Mononuclear cell (primary cell): ENCODE data around the gene GNG7. TPM values are rescaled to one million over a fixed set of nuclear protein-coding genes. Genes with fewer than 3 reads are reported as not detected.
"Not testable (repeated sequence)": the region's sequence is repeated elsewhere in the genome, so short reads cannot be mapped to it uniquely, and the experiment has no call there.

ENCODE experiments used
- H3K27me3 ChIP-seq: 2 replicates; pipeline ENCODE4 v1.6.0; 2011; ENCODE audit warnings: low read length, control low read depth; ENCODE audit not compliant: insufficient read depth
- H3K4me1 ChIP-seq: 2 replicates; pipeline ENCODE4 v1.5.1; 2011; ENCODE audit warnings: mild to moderate bottlenecking, low read length, control low read depth; ENCODE audit not compliant: insufficient read depth
- H3K4me3 ChIP-seq: 2 replicates; pipeline ENCODE4 v1.5.1; 2011; ENCODE audit warnings: mild to moderate bottlenecking, low read length, moderate library complexity
- H3K9me3 ChIP-seq: 2 replicates; pipeline ENCODE4 v1.5.1; 2011; ENCODE audit warnings: low read depth, mild to moderate bottlenecking, control low read depth, low read length
- total RNA-seq: library from RNA; depleted of rRNA; stranded (reverse); fragments of >200 nt; gene quantifications from one replicate; pipeline ENCODE4 v1.2.3, GENCODE V29; 2012

GNG7 gene
- total RNA-seq, 1 donor: 2.0 TPM

- not testable (repeated sequence) for H3K9me3 ChIP-seq, H3K27me3 ChIP-seq, H3K4me3 ChIP-seq
- peaks cover 25% of the 10 kb centered on the region for H3K4me1 ChIP-seq
These were observed 159.4 kb downstream of the GNG7 start for GRCh38 chr19:2543072-2543462.

- Histone ChIP-seq H3K27me3 (no peaks in the 10 kb centered on the region), H3K9me3 (no peaks in the 10 kb centered on the region), H3K4me1 (peaks cover 25% of the 10 kb centered on the region), H3K4me3 (no peak overlapping the region)
These were observed 160.0 kb downstream of the GNG7 start for GRCh38 chr19:2542341-2543069.

GRCh38 chr19:2540646-2541454 is 161.6 kb downstream of the GNG7 start:
- peaks cover 25% of the 10 kb centered on the region for H3K4me1 ChIP-seq
- H3K27me3 ChIP-seq: no peaks in the 10 kb centered on the region
- no peaks in the 10 kb centered on the region for H3K9me3 ChIP-seq
- no peak overlapping the region for H3K4me3 ChIP-seq

GRCh38 chr19:2540251-2540645 is 162.2 kb downstream of the GNG7 start:
- H3K9me3 ChIP-seq: no peaks in the 10 kb centered on the region

DNA sequence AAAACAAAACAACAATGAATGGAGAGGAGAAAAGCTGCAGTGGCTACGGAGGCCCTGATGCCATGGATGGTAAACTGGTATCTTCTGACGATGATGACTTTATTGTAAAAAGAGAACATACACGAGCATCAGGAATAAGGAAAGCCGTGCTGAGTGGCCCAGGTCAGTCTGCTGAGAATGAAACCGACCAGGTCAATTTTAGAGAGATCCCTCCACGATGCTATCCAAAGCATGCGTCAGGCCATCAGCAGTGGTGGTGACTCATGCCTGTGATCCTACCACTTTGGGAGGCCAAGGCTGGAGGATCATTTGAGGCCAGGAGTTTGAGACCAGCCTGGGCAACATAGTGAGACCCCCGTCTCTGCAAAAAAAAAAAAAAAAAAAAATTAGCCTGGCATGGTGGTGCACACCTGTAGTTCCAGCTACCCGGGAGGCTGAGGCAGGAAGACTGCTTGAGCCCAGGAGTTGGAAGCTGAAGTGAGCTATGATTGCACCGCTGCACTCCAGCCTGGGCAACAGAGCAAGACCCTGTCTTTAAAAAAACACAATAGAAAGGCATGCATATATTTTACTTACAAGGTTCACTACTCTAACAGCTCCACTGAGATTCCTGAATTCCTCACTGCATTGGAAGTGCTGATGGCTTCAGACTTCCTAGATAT is 164.3 kb downstream of the GNG7 start:
- Histone ChIP-seq H3K4me1 (peaks cover 10% of the 10 kb centered on the region), H3K4me3 (no peak overlapping the region), H3K27me3 (no peaks in the 10 kb centered on the region), H3K9me3 (no peaks in the 10 kb centered on the region)

More at GRCh38 chr19:2540251-2540645, 162.2 kb downstream of the GNG7 start:
- Histone ChIP-seq H3K4me1 (peaks cover 25% of the 10 kb centered on the region), H3K27me3 (no peaks in the 10 kb centered on the region), H3K4me3 (no peak overlapping the region)

- not testable (repeated sequence) for H3K4me1 ChIP-seq, H3K4me3 ChIP-seq, H3K27me3 ChIP-seq, H3K9me3 ChIP-seq
These were observed 164.9 kb downstream of the GNG7 start for GRCh38 chr19:2537584-2537983.

GRCh38 chr19:2536461-2536860 is 166.0 kb downstream of the GNG7 start:
- H3K9me3 ChIP-seq: no peaks in the 10 kb centered on the region
- H3K27me3 ChIP-seq: no peaks in the 10 kb centered on the region
- H3K4me3 ChIP-seq: no peak overlapping the region
- H3K4me1 ChIP-seq: no peaks in the 10 kb centered on the region

GRCh38 chr19:2534423-2535013 is 168.0 kb downstream of the GNG7 start:
- Histone ChIP-seq H3K4me3 (no peak overlapping the region), H3K27me3 (no peaks in the 10 kb centered on the region), H3K4me1 (no peaks in the 10 kb centered on the region), H3K9me3 (no peaks in the 10 kb centered on the region)

DNA sequence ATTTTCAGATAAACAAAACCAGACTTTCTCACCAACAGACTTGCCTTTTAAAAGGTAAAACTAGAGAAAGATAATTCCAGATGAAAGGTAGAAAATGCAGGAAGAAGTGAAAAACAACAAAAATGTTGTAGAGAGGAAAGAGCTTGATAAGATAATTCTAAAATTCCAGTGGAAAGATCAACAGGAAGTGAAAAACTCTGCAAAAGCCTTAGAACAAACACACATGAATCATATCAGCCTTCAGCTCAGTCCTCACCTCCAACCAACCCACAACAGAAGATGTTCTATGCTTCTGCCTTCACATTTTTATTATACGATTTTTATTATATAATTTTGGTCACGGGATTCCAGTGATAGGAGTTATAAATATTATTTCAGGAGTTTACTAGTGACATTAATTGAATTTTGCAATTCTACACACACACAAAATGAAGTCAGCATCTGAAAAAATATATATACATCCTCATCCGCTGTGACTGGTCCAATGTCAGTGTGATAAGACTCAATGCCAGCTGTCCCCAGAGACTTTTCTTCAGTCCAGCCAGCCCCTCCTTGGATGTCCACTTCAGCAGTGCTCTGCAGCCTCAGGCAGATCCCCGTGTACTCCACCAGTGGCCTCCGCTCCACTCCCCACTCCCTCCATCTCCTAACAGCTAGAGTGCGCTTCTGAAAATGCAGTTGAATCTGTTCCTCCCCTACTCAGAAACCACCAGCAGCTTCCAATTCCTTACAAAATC is 168.6 kb downstream of the GNG7 start:
- H3K9me3 ChIP-seq: no peaks in the 10 kb centered on the region
- H3K27me3 ChIP-seq: no peaks in the 10 kb centered on the region
- H3K4me3 ChIP-seq: no peak overlapping the region
- no peaks in the 10 kb centered on the region for H3K4me1 ChIP-seq

DNA sequence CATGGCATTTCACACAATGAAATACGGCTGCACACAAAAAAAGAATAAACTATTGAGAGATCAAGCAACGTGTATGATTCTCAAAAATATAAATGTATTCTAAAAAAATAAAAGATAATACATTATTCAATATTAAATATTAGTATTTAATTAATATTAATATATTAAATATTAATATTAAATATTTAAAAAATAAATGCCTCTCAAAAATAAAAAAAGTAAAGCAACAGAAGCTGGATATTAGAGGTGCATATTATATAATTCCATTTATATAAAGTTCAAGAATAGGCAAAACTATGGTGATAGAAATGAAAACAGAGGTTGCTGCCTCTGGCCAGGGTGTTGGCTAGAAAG is 169.4 kb downstream of the GNG7 start:
- Histone ChIP-seq H3K4me1 (no peaks in the 10 kb centered on the region), H3K9me3 (no peaks in the 10 kb centered on the region), H3K4me3 (no peak overlapping the region), H3K27me3 (no peaks in the 10 kb centered on the region)

- H3K9me3 ChIP-seq: no peaks in the 10 kb centered on the region
- no peak overlapping the region for H3K4me3 ChIP-seq
- no peaks in the 10 kb centered on the region for H3K27me3 ChIP-seq
- no peaks in the 10 kb centered on the region for H3K4me1 ChIP-seq
These were observed 170.0 kb downstream of the GNG7 start for GRCh38 chr19:2532252-2533071.

- not testable (repeated sequence) for H3K4me3 ChIP-seq, H3K27me3 ChIP-seq, H3K9me3 ChIP-seq
These were observed 172.6 kb downstream of the GNG7 start for GRCh38 chr19:2529942-2530341.

GRCh38 chr19:2529473-2529918 is 173.0 kb downstream of the GNG7 start:
- no peaks in the 10 kb centered on the region for H3K9me3 ChIP-seq
- H3K4me1 ChIP-seq: no peaks in the 10 kb centered on the region
- no peaks in the 10 kb centered on the region for H3K27me3 ChIP-seq
- no peak overlapping the region for H3K4me3 ChIP-seq

More at GRCh38 chr19:2529942-2530341, 172.6 kb downstream of the GNG7 start:
- H3K4me1 ChIP-seq: not testable (repeated sequence)

- no peaks in the 10 kb centered on the region for H3K4me1 ChIP-seq
- H3K4me3 ChIP-seq: no peak overlapping the region
- no peaks in the 10 kb centered on the region for H3K27me3 ChIP-seq
- no peaks in the 10 kb centered on the region for H3K9me3 ChIP-seq
These were observed 173.8 kb downstream of the GNG7 start for GRCh38 chr19:2528675-2529101.
